Heart left ventricle (tissue), 16 donors: Measurements from ENCODE around the gene DOK5. TPM values are rescaled to one million over a fixed set of nuclear protein-coding genes. Genes with fewer than 3 reads are reported as not detected.

Source experiments
- ATAC-seq, 4 donors: fragments of 200-7000 bp; cut with Tn5 transposase; one replicate each; pipeline ENCODE4 v1.9.1; 2020 to 2022; ENCODE audit warnings: moderate library complexity in 4 of 4, mild to moderate bottlenecking in 3 of 4, moderate number of reproducible peaks in 1 of 4
- DNase-seq, 5 donors: peaks; one replicate each; pipeline ENCODE4 v3.0.0-alpha.2; 2020
- H3K27ac ChIP-seq, 12 donors: fragments of 200-600 bp; sonication (generic) in 4 of 12; one replicate each; pipeline versions ENCODE4 v1.5.0 to v1.8.0; 2016 to 2022; ENCODE audit warnings: mild to moderate bottlenecking in 2 of 12
- H3K27me3 ChIP-seq, 9 donors: fragments of 200-600 bp; sonication (generic) in 2 of 9; one replicate each; pipeline versions ENCODE4 v1.5.1 to v1.8.0; 2016 to 2022; ENCODE audit warnings: mild to moderate bottlenecking in 3 of 9
- H3K36me3 ChIP-seq, 9 donors: fragments of 200-600 bp; sonication (generic) in 2 of 9; one replicate each; pipeline versions ENCODE4 v1.5.0 to v1.8.0; 2018 to 2022; ENCODE audit warnings: mild to moderate bottlenecking in 2 of 9
- H3K4me1 ChIP-seq, 12 donors: fragments of 200-600 bp; sonication (generic) in 4 of 12; one replicate each; pipeline versions ENCODE4 v1.5.0 to v1.8.0; 2016 to 2022; ENCODE audit warnings: mild to moderate bottlenecking in 3 of 12
- H3K4me3 ChIP-seq, 12 donors: fragments of 200-600 bp; sonication (generic) in 4 of 12; one replicate each; pipeline versions ENCODE4 v1.5.0 to v1.8.0; 2017 to 2022; ENCODE audit warnings: mild to moderate bottlenecking in 9 of 12, moderate library complexity in 4 of 12
- H3K9me3 ChIP-seq, 12 donors: fragments of 200-600 bp; sonication (generic) in 4 of 12; one replicate each; pipeline versions ENCODE4 v1.5.0 to v1.8.0; 2016 to 2022; ENCODE audit warnings: mild to moderate bottlenecking in 1 of 12
- POLR2A ChIP-seq, 2 donors: fragments of 450-650 bp; IDR thresholded peaks; one replicate each; pipeline ENCODE4 v1.6.1; 2017; ENCODE audit warnings: antibody characterized with exemption in 2 of 2, mild to moderate bottlenecking in 2 of 2, moderate library complexity in 2 of 2
- whole genome bisulfite sequencing, 4 donors: extraction: QIAGEN DNeasy Blood & Tissue Kit in 2 of 4; methylation state at CpG; one replicate each; pipeline versions ENCODE4 v1.1.5 to v1.1.7; 2013 to 2018; 5-methylcytosine and 5-hydroxymethylcytosine counted together
- intact Hi-C, 10 donors: fragments of 100-400 bp; cut with DNase I; formaldehyde crosslinking; loops; one replicate each; pipeline versions ENCODE4 v1.11.1 to v1.14.2; 2022
- polyA plus RNA-seq, 2 donors: library from polyadenylated mRNA; stranded (reverse); fragments of 200-250 nt; gene quantifications; one replicate each; pipeline ENCODE4 v1.2.3, GENCODE V29; 2013
- total RNA-seq, 9 donors: library from RNA; depleted of rRNA in 2 of 9; stranded (reverse); fragments of >200 nt in 2 of 9; fragmentation: NEBNext Ultra II Directional in 3 of 9; extraction: Animal tissue kit (Norgen Biotek cat#: 25700) in 3 of 9; gene quantifications; one replicate each; pipeline versions ENCODE4 v1.1.0 to v1.2.4, GENCODE V29; 2016 to 2023
- TF ChIP-seq, protein P1 (sequence below), 12 donors: fragments of 200-600 bp; sonication (generic) in 4 of 12; IDR thresholded peaks; one replicate each; pipeline versions ENCODE4 v1.5.0 to v1.8.0; 2018 to 2022; ENCODE audit warnings: antibody characterized with exemption in 12 of 12, mild to moderate bottlenecking in 5 of 12
- donor health status: ischemic (EF 13 %, LVEDD 7.1; RV severe dilation, severe dysfunction).
- donor health status: healthy with polysubstance abuse.
- donor health status: DM: no; HTN: yes; CAD: no.
- donor health status: DM: no; HTN: no; CAD: no.
- donor health status: ischemic (EF 25% LVEDD 6.9; RV normal size, moderate dysfunction).
- donor health status: ischemic (EF 25% LVEDD 5.7; RV mildly dilated, moderate dysfunction).
- donor health status: healthy.
- donor health status: DM: yes; HTN: yes; CAD: no.
- donor health status: ischemic (EF 35%, LVEDD 5.7; RV mildly dilated, moderate dysfunction).
- donor health status: nonischemic (EF 11% LVEDD 7.7; RV severe dilation, severe dysfunction).
- donor health status: DM: yes; HTN: yes; CAD: no.
- donor health status: PGD.
- donor health status: ischemic (EF 29% LVEDD 5.4; RV normal size, mild dysfunction).
- donor health status: nonischemic (EF 23%, LVEDD 6.1; RV moderate dilation, normal function).

The DOK5 gene
- total and polyA plus RNA-seq, 11 donors: 3.4 to 23.5 (median 6.4) TPM

DNA sequence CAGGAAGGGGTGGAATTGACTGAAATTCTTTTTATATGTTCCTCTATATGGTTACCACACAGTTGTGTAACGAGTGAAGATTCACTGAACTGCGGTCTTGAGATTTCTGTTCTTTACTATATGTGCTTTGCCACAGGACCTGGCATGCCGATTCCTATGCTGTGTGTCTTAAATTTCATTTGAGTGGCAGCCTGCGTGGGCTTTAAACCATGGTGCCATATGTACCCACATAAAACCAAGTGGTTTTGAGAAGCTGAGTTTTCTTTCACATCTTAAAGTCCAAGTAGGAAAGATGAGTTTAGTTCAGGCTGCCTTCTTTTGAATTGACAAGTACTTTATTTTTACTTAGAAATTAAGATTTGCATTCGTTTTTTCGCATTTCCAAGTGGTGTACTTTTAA is 101.1 kb downstream of the DOK5 start:
- H3K4me3 ChIP-seq: no peak overlapping the region
- TF ChIP-seq POLR2A (IDR thresholded peaks at IDR 0.05): no peak
- TF ChIP-seq, protein P1, sequence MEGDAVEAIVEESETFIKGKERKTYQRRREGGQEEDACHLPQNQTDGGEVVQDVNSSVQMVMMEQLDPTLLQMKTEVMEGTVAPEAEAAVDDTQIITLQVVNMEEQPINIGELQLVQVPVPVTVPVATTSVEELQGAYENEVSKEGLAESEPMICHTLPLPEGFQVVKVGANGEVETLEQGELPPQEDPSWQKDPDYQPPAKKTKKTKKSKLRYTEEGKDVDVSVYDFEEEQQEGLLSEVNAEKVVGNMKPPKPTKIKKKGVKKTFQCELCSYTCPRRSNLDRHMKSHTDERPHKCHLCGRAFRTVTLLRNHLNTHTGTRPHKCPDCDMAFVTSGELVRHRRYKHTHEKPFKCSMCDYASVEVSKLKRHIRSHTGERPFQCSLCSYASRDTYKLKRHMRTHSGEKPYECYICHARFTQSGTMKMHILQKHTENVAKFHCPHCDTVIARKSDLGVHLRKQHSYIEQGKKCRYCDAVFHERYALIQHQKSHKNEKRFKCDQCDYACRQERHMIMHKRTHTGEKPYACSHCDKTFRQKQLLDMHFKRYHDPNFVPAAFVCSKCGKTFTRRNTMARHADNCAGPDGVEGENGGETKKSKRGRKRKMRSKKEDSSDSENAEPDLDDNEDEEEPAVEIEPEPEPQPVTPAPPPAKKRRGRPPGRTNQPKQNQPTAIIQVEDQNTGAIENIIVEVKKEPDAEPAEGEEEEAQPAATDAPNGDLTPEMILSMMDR (IDR thresholded peaks at IDR 0.05): no peak
- no peaks in the 10 kb centered on the region for H3K36me3 ChIP-seq
- H3K27me3 ChIP-seq: no peaks in the 10 kb centered on the region
- no peak overlapping the region for H3K27ac ChIP-seq
- 89 to 96% (median 92%) methylated on average over 6 of the region's 6 CpGs for WGBS, 4 donors
- DNase-seq (no peak), ATAC-seq (no peak)
- H3K9me3 ChIP-seq: peaks cover 0 to 9% (median 0%) of the 10 kb centered on the region in 12 donors
- peaks cover 0 to 4% (median 0%) of the 10 kb centered on the region in 12 donors for H3K4me1 ChIP-seq
- intact Hi-C loops: no loop called here

DNA sequence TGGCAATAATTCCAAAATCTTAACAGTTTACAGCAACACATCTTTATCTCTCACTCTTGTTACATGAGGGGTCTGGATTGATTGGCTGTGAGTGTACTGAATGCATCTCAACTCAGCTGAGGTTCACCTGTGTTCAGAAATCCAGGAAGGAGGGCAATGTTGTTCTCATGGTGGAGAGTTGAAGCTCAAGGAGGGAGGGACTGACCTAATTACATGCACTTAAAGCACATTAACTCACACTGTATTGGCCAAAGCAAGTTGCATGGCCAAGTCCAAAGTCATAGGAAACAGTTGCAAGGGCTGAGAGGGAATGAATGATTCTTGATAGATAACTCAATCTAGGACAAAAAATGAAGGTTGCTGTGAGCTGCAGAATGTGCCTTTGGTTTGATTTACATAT is 102.2 kb downstream of the DOK5 start:
- TF ChIP-seq POLR2A (IDR thresholded peaks at IDR 0.05): no peak
- TF ChIP-seq, protein P1 (IDR thresholded peaks at IDR 0.05): no peak
- Histone ChIP-seq H3K27ac (no peak overlapping the region), H3K4me1 (peaks cover 0 to 4% (median 0%) of the 10 kb centered on the region in 12 donors), H3K9me3 (peaks cover 0 to 12% (median 0%) of the 10 kb centered on the region in 12 donors), H3K36me3 (no peaks in the 10 kb centered on the region), H3K27me3 (no peaks in the 10 kb centered on the region), H3K4me3 (no peak overlapping the region)
- no peak for ATAC-seq
- intact Hi-C loops: no loop called here
- DNase-seq: no peak

GRCh38 chr20:54585217-54585616 is 109.8 kb downstream of the DOK5 start:
- Histone ChIP-seq H3K9me3 (peaks cover 0 to 17% (median 0%) of the 10 kb centered on the region in 12 donors), H3K4me1 (peaks cover 0 to 5% (median 0%) of the 10 kb centered on the region in 12 donors), H3K4me3 (no peak overlapping the region), H3K36me3 (peaks cover 0 to 6% (median 0%) of the 10 kb centered on the region in 9 donors), H3K27me3 (no peaks in the 10 kb centered on the region), H3K27ac (no peak overlapping the region)
- ATAC-seq (no peak), DNase-seq (no peak)
- intact Hi-C loops: no loop called here
- TF ChIP-seq, protein P1 (IDR thresholded peaks at IDR 0.05): no peak
- no peak for TF ChIP-seq POLR2A (IDR thresholded peaks at IDR 0.05)
- 57 to 67% (median 61%) methylated on average over 3 of the region's 3 CpGs for WGBS, 4 donors

DNA sequence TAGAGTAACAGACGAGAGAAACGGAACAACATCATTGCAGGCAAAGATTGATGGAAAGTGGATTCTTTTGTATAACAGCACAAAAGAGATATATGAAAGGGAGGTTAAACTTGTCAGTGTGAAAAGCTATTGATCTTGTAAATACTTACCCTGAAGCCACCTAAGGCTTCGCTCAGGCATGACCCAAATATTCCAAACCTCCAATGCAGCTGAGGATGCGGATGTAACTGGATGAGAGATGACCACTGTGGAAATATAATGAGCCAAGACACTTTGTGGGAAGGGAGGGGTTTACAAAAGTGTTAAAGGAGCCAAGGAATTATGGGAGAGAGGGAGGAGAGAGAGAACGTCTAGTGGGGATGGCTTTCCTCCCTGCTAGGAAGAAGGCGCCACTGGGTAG is 112.0 kb downstream of the DOK5 start:
- Histone ChIP-seq H3K4me1 (peaks cover 0 to 5% (median 0%) of the 10 kb centered on the region in 12 donors), H3K36me3 (peaks cover 0 to 6% (median 0%) of the 10 kb centered on the region in 9 donors), H3K27me3 (no peaks in the 10 kb centered on the region), H3K9me3 (peaks cover 0 to 5% (median 0%) of the 10 kb centered on the region in 12 donors), H3K27ac (no peak overlapping the region), H3K4me3 (no peak overlapping the region)
- ATAC-seq (no peak), DNase-seq (no peak)
- WGBS, 4 donors: 89 to 92% (median 91%) methylated on average over 6 of the region's 6 CpGs
- intact Hi-C loops: no loop called here
- TF ChIP-seq, protein P1 (IDR thresholded peaks at IDR 0.05): no peak
- no peak for TF ChIP-seq POLR2A (IDR thresholded peaks at IDR 0.05)
